ENCODE results near the gene CD248.

DNA sequence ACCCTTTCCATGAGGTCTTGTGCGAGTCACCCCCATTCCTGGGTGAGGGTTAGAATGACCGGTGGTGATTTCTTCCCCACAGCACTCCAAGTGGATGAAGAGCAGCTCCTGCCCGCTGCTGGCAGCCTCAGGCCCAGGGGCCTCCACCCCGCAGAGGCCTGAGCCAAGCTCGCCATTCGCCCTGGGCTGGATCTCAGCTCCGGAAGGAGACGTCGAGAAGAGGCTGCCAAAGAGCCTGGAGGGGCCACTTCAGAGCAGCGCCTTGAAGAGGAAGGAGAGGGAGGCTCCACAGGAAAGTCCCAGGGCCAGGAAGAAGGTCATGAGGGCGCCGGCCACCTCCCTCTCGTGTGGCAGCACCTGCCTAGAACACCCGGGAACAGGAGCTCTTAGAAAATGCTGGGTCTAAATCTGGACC is 46.4 kb upstream of the CD248 start:
- no peak for TF ChIP-seq CTCF (IDR thresholded peaks at IDR 0.05)
- no peak for TF ChIP-seq POLR2AphosphoS2 (conservative IDR thresholded peaks at IDR 0.05; ENCODE audit: low read length)
- TF ChIP-seq CBX2 (IDR thresholded peaks at IDR 0.05; ENCODE audit: borderline replicate concordance, low read depth), result no peak
- no peak for TF ChIP-seq FOSL2 (IDR thresholded peaks at IDR 0.05)
- no peak for TF ChIP-seq FOSL2 (CRISPR knock-in tag; IDR thresholded peaks at IDR 0.05)
- TF ChIP-seq, protein P1, sequence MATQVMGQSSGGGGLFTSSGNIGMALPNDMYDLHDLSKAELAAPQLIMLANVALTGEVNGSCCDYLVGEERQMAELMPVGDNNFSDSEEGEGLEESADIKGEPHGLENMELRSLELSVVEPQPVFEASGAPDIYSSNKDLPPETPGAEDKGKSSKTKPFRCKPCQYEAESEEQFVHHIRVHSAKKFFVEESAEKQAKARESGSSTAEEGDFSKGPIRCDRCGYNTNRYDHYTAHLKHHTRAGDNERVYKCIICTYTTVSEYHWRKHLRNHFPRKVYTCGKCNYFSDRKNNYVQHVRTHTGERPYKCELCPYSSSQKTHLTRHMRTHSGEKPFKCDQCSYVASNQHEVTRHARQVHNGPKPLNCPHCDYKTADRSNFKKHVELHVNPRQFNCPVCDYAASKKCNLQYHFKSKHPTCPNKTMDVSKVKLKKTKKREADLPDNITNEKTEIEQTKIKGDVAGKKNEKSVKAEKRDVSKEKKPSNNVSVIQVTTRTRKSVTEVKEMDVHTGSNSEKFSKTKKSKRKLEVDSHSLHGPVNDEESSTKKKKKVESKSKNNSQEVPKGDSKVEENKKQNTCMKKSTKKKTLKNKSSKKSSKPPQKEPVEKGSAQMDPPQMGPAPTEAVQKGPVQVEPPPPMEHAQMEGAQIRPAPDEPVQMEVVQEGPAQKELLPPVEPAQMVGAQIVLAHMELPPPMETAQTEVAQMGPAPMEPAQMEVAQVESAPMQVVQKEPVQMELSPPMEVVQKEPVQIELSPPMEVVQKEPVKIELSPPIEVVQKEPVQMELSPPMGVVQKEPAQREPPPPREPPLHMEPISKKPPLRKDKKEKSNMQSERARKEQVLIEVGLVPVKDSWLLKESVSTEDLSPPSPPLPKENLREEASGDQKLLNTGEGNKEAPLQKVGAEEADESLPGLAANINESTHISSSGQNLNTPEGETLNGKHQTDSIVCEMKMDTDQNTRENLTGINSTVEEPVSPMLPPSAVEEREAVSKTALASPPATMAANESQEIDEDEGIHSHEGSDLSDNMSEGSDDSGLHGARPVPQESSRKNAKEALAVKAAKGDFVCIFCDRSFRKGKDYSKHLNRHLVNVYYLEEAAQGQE (IDR thresholded peaks at IDR 0.05), result no peak
- TF ChIP-seq JUNB (IDR thresholded peaks at IDR 0.05), result no peak
- TF ChIP-seq MAZ (IDR thresholded peaks at IDR 0.05; ENCODE audit: borderline replicate concordance, low read depth, low read length), result no peak
- TF ChIP-seq POLR2A (IDR thresholded peaks at IDR 0.05; ENCODE audit: low read length), result no peak
- TF ChIP-seq MAX (IDR thresholded peaks at IDR 0.05), result no peak
- TF ChIP-seq GATA3 (IDR thresholded peaks at IDR 0.05; ENCODE audit: borderline replicate concordance), result no peak
- TF ChIP-seq MYC (IDR thresholded peaks at IDR 0.05; ENCODE audit: borderline replicate concordance, low read length), result no peak
- no peak for TF ChIP-seq E2F6 (IDR thresholded peaks at IDR 0.05; ENCODE audit: borderline replicate concordance, low read depth)
- TF ChIP-seq ZFP36 (IDR thresholded peaks at IDR 0.05; ENCODE audit: borderline replicate concordance, partially characterized antibody), result no peak
